GM12865 (cell line): ENCODE results near the gene PRIM1.
"Not testable (repeated sequence)": the region's sequence is repeated elsewhere in the genome, so short reads cannot be mapped to it uniquely, and the experiment has no call there.

Experiments used
- DNase-seq: peaks from one replicate; pipeline ENCODE4 v3.0.0; 2010; ENCODE audit warnings: low read depth
- H3K4me3 ChIP-seq: 2 replicates; pipeline ENCODE4 v1.5.1; 2011; ENCODE audit warnings: mild to moderate bottlenecking, low read depth, low read length, control low read depth
- TF ChIP-seq, protein P1 (sequence below): IDR thresholded peaks from 2 replicates; pipeline ENCODE4 v1.5.1; 2011; ENCODE audit warnings: low read length, control low read depth, low read depth, inconsistent platforms; ENCODE audit not compliant: insufficient read depth; ENCODE audit errors: missing control alignments

The PRIM1 gene

DNA sequence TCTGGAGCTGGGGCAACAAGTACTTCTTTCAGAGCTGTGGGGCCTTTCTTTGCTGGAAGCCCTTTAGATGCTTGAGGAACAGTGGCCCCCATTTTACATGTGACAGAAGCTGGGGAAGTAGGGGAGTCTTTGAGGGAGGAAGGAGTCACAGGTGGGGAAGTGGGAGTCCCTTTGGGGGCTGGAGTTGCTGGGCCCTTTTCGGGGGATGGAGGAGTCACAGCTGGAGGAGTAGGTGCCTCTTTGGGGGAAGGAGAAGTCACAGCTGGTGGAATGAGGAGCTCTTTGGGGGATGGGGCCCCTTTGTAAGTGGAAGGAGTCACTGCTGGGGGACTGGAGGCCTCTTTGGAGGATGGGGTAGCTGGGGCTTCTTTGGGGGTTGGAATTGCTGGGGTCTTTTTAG, 35.7 kb downstream of the PRIM1 start:
- no peak overlapping the region for H3K4me3 ChIP-seq
- DNase-seq, result no peak
- TF ChIP-seq, protein P1, sequence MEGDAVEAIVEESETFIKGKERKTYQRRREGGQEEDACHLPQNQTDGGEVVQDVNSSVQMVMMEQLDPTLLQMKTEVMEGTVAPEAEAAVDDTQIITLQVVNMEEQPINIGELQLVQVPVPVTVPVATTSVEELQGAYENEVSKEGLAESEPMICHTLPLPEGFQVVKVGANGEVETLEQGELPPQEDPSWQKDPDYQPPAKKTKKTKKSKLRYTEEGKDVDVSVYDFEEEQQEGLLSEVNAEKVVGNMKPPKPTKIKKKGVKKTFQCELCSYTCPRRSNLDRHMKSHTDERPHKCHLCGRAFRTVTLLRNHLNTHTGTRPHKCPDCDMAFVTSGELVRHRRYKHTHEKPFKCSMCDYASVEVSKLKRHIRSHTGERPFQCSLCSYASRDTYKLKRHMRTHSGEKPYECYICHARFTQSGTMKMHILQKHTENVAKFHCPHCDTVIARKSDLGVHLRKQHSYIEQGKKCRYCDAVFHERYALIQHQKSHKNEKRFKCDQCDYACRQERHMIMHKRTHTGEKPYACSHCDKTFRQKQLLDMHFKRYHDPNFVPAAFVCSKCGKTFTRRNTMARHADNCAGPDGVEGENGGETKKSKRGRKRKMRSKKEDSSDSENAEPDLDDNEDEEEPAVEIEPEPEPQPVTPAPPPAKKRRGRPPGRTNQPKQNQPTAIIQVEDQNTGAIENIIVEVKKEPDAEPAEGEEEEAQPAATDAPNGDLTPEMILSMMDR, result no peak

GRCh38 chr12:56715798-56716197, 36.3 kb downstream of the PRIM1 start:
- no peak for DNase-seq
- TF ChIP-seq, protein P1, result no peak
- H3K4me3 ChIP-seq, result no peak overlapping the region

DNA sequence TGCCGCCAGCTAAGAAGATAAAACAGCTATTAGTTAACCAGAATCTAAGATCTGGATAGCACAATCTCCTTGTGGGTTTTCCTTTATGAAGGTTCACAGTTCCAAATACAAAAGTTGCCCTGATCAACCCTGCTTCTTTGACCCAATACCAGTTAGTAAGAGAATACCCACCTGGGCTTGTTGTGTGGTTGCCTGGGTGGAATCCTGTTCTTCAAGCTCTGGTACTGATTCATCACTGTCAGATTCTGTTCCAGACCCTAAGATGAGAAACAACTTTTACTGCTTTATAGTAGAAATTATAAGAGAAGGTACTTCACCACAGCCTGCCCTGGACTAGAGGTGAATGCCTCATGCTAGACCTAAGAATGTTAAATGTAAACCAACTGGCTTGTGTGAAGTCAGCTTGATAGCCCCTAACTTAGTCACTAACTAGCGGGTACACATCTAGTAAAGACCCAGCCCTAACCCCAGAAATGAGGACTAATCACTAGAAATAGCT, 37.6 kb downstream of the PRIM1 start:
- no peak overlapping the region for H3K4me3 ChIP-seq
- no peak for DNase-seq
- TF ChIP-seq, protein P1, result no peak

DNA sequence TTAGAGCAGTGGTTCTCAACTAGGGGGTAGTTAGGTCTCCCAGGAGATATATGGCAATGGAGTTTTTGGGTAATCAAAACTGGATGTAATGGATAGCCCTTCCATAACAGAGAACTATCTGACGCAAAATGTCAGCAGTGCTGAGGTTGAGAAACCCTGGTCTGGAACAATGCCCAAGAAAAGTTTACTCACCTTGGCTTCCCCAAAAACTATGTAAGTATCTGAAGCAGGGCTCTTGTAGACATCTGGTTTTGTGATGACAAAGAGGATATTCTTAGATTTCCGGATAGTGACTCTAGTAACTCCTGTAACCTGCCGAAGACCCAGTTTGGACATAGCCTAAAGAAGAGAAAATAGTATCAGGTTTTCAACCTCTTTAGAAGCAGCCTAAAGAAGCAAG, 38.8 kb downstream of the PRIM1 start:
- H3K4me3 ChIP-seq, result no peak overlapping the region
- no peak for DNase-seq
- TF ChIP-seq, protein P1, result no peak

DNA sequence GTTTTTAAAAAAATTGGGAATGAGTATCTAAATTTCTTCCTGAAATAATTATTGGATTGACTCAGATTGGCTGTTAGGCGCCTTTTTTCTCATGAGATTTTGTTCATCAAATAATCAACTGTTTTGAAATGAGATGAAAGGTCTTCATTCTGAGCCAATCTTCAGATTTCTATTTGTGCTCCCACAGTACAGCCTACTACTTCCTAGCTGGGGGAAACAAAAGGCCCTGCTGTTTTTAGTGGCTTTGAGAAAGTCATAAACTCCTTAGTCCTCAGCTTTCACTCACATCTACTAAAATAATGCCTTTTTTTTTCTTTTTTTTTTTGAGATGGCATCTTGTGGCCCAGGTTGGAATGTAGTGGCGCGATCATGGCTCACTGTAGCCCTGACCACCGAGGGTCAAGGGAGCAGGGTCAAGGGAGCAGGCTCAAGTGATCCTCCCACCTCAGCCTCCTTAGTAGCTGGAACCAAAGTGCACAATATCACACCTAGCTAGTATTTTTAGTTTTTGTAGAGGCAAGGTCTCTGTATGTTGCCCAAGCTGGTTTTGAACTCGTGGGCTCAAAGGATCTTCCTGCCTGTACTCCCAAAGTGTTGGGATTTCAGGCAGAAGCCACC, 42.3 kb downstream of the PRIM1 start:
- TF ChIP-seq, protein P1, result no peak
- H3K4me3 ChIP-seq, result no peak overlapping the region
- no peak for DNase-seq

GRCh38 chr12:56704522-56704921, 47.6 kb downstream of the PRIM1 start:
- not testable (repeated sequence) for H3K4me3 ChIP-seq, DNase-seq

GRCh38 chr12:56699020-56699661, 53.0 kb downstream of the PRIM1 start:
- H3K4me3 ChIP-seq, result no peak overlapping the region
- TF ChIP-seq, protein P1, result no peak
- no peak for DNase-seq
